Measurements from ENCODE around the gene SEMA3D.

Gene SEMA3D

GRCh38 chr7:84982199-84982598 lies 204.7 kb downstream of the SEMA3D start:
- no peak for DNase-seq (ENCODE audit: low read depth)
- TF ChIP-seq POLR2A (IDR thresholded peaks at IDR 0.05; ENCODE audit: extremely low read depth, insufficient read length), result no peak
- no peak for TF ChIP-seq MAX (IDR thresholded peaks at IDR 0.05; ENCODE audit: low read depth, low read length)
- no peak for TF ChIP-seq CTCF (IDR thresholded peaks at IDR 0.05; ENCODE audit: low read depth, low read length)
- TF ChIP-seq MYC (IDR thresholded peaks at IDR 0.05; ENCODE audit: low read depth, low read length), result no peak
- H3K4me3 ChIP-seq (ENCODE audit: low read depth, low read length), result no peak overlapping the region

GRCh38 chr7:84981055-84981976 lies 205.5 kb downstream of the SEMA3D start:
- TF ChIP-seq MYC (IDR thresholded peaks at IDR 0.05; ENCODE audit: low read depth, low read length) (no peak), MAX (IDR thresholded peaks at IDR 0.05; ENCODE audit: low read depth, low read length) (no peak), CTCF (IDR thresholded peaks at IDR 0.05; ENCODE audit: low read depth, low read length) (no peak), POLR2A (IDR thresholded peaks at IDR 0.05; ENCODE audit: extremely low read depth, insufficient read length) (no peak)
- DNase-seq (ENCODE audit: low read depth), result no peak
- H3K4me3 ChIP-seq (ENCODE audit: low read depth, low read length), result no peak overlapping the region

- DNase-seq (ENCODE audit: low read depth), result no peak
- no peak for TF ChIP-seq MAX (IDR thresholded peaks at IDR 0.05; ENCODE audit: low read depth, low read length)
- no peak for TF ChIP-seq POLR2A (IDR thresholded peaks at IDR 0.05; ENCODE audit: extremely low read depth, insufficient read length)
- TF ChIP-seq CTCF (IDR thresholded peaks at IDR 0.05; ENCODE audit: low read depth, low read length), result no peak
- TF ChIP-seq MYC (IDR thresholded peaks at IDR 0.05; ENCODE audit: low read depth, low read length), result no peak
- H3K4me3 ChIP-seq (ENCODE audit: low read depth, low read length), result no peak overlapping the region
Observed at GRCh38 chr7:84975586-84976185, 211.2 kb downstream of the SEMA3D start.

- H3K4me3 ChIP-seq (ENCODE audit: low read depth, low read length), result no peak overlapping the region
- DNase-seq (ENCODE audit: low read depth), result no peak
- TF ChIP-seq CTCF (IDR thresholded peaks at IDR 0.05; ENCODE audit: low read depth, low read length) (no peak), MYC (IDR thresholded peaks at IDR 0.05; ENCODE audit: low read depth, low read length) (no peak), POLR2A (IDR thresholded peaks at IDR 0.05; ENCODE audit: extremely low read depth, insufficient read length) (no peak), MAX (IDR thresholded peaks at IDR 0.05; ENCODE audit: low read depth, low read length) (no peak)
Observed at GRCh38 chr7:84971360-84971759, 215.5 kb downstream of the SEMA3D start.

- DNase-seq (ENCODE audit: low read depth), result no peak
- no peak overlapping the region for H3K4me3 ChIP-seq (ENCODE audit: low read depth, low read length)
- TF ChIP-seq MAX (IDR thresholded peaks at IDR 0.05; ENCODE audit: low read depth, low read length) (no peak), MYC (IDR thresholded peaks at IDR 0.05; ENCODE audit: low read depth, low read length) (no peak), CTCF (IDR thresholded peaks at IDR 0.05; ENCODE audit: low read depth, low read length) (no peak), POLR2A (IDR thresholded peaks at IDR 0.05; ENCODE audit: extremely low read depth, insufficient read length) (no peak)
Observed at GRCh38 chr7:84970670-84971069, 216.2 kb downstream of the SEMA3D start.
